Measurements from ENCODE around the gene CHIC1.
"Not testable (repeated sequence)": the region's sequence is repeated elsewhere in the genome, so short reads cannot be mapped to it uniquely, and the experiment has no call there.

Gene CHIC1

DNA sequence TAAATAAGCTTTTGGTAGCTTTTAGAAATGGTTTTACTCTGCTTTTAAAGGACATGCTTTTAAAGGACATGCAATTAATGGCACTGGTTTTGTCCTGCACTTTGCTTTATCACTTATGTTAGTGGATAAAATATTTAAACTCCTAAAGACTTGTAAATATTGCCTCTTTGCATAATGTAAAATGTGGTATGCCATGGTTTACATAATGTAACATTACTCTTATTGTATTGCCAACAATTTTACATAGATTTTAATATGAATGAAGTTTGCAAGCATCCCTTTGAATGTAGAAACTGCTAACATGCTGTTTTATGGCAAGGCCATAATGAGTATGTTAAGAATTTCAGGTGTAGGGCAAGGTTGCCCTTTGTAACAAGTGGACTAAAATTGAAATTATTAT, 118.4 kb downstream of the CHIC1 start:
- Histone ChIP-seq H3K9ac (ENCODE audit: low read length) (no peak overlapping the region), H3K9me3 (ENCODE audit: low read length) (no peaks in the 10 kb centered on the region), H3K4me1 (ENCODE audit: insufficient read depth, low read length, severe bottlenecking) (no peaks in the 10 kb centered on the region), H3K36me3 (ENCODE audit: insufficient read depth, low read length) (no peaks in the 10 kb centered on the region), H3K27me3 (ENCODE audit: insufficient read depth, low read length) (no peaks in the 10 kb centered on the region), H3K79me2 (ENCODE audit: insufficient read depth, low read length) (no peaks in the 10 kb centered on the region), H3F3A (ENCODE audit: insufficient read depth, low read length) (no peaks in the 10 kb centered on the region), H2AFZ (ENCODE audit: low read length) (no peak overlapping the region), H4K20me1 (ENCODE audit: insufficient read depth, low read length) (no peaks in the 10 kb centered on the region), H3K27ac (ENCODE audit: low read depth, low read length, poor library complexity, severe bottlenecking) (no peak overlapping the region), H3K4me2 (ENCODE audit: low read length) (no peak overlapping the region), H3K4me3 (ENCODE audit: low read depth, low read length, poor library complexity, severe bottlenecking) (no peak overlapping the region), H3K9me2 (ENCODE audit: low read depth, low read length) (no peaks in the 10 kb centered on the region)
- no peak for TF ChIP-seq EZH2 (IDR thresholded peaks at IDR 0.05; ENCODE audit: borderline replicate concordance, low read length)
- TF ChIP-seq, protein P1, sequence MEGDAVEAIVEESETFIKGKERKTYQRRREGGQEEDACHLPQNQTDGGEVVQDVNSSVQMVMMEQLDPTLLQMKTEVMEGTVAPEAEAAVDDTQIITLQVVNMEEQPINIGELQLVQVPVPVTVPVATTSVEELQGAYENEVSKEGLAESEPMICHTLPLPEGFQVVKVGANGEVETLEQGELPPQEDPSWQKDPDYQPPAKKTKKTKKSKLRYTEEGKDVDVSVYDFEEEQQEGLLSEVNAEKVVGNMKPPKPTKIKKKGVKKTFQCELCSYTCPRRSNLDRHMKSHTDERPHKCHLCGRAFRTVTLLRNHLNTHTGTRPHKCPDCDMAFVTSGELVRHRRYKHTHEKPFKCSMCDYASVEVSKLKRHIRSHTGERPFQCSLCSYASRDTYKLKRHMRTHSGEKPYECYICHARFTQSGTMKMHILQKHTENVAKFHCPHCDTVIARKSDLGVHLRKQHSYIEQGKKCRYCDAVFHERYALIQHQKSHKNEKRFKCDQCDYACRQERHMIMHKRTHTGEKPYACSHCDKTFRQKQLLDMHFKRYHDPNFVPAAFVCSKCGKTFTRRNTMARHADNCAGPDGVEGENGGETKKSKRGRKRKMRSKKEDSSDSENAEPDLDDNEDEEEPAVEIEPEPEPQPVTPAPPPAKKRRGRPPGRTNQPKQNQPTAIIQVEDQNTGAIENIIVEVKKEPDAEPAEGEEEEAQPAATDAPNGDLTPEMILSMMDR (IDR thresholded peaks at IDR 0.05; ENCODE audit: low read length), result no peak

DNA sequence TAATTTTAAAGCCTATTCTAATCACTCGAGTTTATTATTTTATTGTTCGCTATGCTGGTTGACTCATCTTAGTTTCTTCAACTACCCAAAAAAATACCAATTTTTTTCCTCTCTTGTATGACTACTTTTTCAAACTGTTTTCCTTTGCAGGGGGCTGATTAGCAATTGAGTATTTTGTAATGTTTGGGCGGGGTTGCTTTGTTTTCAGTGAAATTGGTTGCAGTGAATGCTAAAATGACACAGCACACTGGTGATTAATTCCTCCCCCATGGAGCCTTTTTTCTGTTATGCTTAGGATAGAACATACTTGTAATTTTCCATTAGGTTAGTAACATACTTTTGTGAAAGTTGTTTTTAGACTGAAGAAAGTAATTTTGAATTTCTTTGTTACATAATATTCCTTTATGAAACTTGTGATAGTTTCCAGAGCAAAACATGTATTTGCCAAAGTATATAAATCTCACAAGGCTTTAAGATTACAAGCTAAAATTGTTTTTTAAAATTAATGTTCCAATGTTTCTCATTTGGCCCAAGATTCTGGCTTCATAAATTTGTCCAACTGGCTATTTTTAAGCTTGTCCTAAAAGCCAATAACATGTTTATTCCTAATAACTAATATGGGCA, 120.4 kb downstream of the CHIC1 start:
- no peaks in the 10 kb centered on the region for H3K9me3 ChIP-seq (ENCODE audit: low read length)

DNA sequence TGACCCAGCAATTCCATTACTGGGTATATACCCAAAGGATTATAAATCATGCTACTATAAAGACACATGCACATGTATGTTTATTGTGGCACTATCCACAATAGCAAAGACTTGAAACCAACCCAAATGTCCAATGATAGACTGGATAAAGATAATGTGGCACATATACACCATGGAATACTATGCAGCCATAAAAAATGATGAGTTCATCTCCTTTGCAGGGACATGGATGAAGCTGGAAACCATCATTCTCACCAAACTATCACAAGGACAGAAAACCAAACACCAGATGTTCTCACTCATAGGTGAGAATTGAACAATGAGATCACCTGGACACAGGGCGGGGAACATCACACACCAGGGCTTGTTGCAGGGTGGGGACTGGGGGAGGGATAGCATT, 144.0 kb downstream of the CHIC1 start:
- H3K9me2 ChIP-seq (ENCODE audit: low read depth, low read length); H3K4me2 ChIP-seq (ENCODE audit: low read length); H4K20me1 ChIP-seq (ENCODE audit: insufficient read depth, low read length); H3K36me3 ChIP-seq (ENCODE audit: insufficient read depth, low read length); H3K27ac ChIP-seq (ENCODE audit: low read depth, low read length, poor library complexity, severe bottlenecking); H3K79me2 ChIP-seq (ENCODE audit: insufficient read depth, low read length); H3K4me3 ChIP-seq (ENCODE audit: low read depth, low read length, poor library complexity, severe bottlenecking); H3K9me3 ChIP-seq (ENCODE audit: low read length); H3K27me3 ChIP-seq (ENCODE audit: insufficient read depth, low read length); H3K4me1 ChIP-seq (ENCODE audit: insufficient read depth, low read length, severe bottlenecking); H3F3A ChIP-seq (ENCODE audit: insufficient read depth, low read length); H3K9ac ChIP-seq (ENCODE audit: low read length); H2AFZ ChIP-seq (ENCODE audit: low read length): not testable (repeated sequence)

More for the DNA sequence above, 120.4 kb downstream of the CHIC1 start:
- no peak overlapping the region for H3K27ac ChIP-seq (ENCODE audit: low read depth, low read length, poor library complexity, severe bottlenecking)
- no peaks in the 10 kb centered on the region for H3F3A ChIP-seq (ENCODE audit: insufficient read depth, low read length)
- no peaks in the 10 kb centered on the region for H3K36me3 ChIP-seq (ENCODE audit: insufficient read depth, low read length)
- no peaks in the 10 kb centered on the region for H3K4me1 ChIP-seq (ENCODE audit: insufficient read depth, low read length, severe bottlenecking)
- H3K27me3 ChIP-seq (ENCODE audit: insufficient read depth, low read length), result no peaks in the 10 kb centered on the region
- no peak overlapping the region for H3K9ac ChIP-seq (ENCODE audit: low read length)
- H3K4me3 ChIP-seq (ENCODE audit: low read depth, low read length, poor library complexity, severe bottlenecking), result no peak overlapping the region
- no peaks in the 10 kb centered on the region for H4K20me1 ChIP-seq (ENCODE audit: insufficient read depth, low read length)
- H3K79me2 ChIP-seq (ENCODE audit: insufficient read depth, low read length), result no peaks in the 10 kb centered on the region
- no peak overlapping the region for H2AFZ ChIP-seq (ENCODE audit: low read length)
- no peaks in the 10 kb centered on the region for H3K9me2 ChIP-seq (ENCODE audit: low read depth, low read length)
- H3K4me2 ChIP-seq (ENCODE audit: low read length), result no peak overlapping the region
- TF ChIP-seq, protein P1 (IDR thresholded peaks at IDR 0.05; ENCODE audit: low read length), result no peak
- no peak for TF ChIP-seq EZH2 (IDR thresholded peaks at IDR 0.05; ENCODE audit: borderline replicate concordance, low read length)

DNA sequence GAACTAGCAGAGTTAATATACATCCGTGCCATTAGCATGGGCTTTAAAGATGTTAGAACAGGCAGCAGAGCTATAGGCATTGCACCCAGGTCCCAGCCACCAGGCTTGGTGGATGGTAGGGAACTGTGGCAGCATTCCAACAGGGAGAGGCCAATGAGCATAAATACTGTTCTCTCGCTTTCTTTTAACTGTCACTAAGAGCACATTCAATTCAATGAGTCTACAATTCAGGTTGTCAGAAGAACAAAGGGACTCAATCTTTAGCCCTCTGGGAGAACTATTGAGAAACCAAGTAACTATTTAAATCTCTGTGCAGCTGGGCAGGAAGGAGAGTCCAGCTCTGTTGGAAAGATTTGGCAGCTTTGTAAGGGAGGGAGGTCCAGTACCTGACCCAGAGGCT, 165.6 kb downstream of the CHIC1 start:
- Histone ChIP-seq H3K4me2 (ENCODE audit: low read length) (no peak overlapping the region), H2AFZ (ENCODE audit: low read length) (no peak overlapping the region), H3K27ac (ENCODE audit: low read depth, low read length, poor library complexity, severe bottlenecking) (no peak overlapping the region), H3K27me3 (ENCODE audit: insufficient read depth, low read length) (no peaks in the 10 kb centered on the region), H3K9ac (ENCODE audit: low read length) (no peak overlapping the region), H3K9me2 (ENCODE audit: low read depth, low read length) (no peaks in the 10 kb centered on the region), H3K4me1 (ENCODE audit: insufficient read depth, low read length, severe bottlenecking) (no peaks in the 10 kb centered on the region), H3K36me3 (ENCODE audit: insufficient read depth, low read length) (no peaks in the 10 kb centered on the region), H3K4me3 (ENCODE audit: low read depth, low read length, poor library complexity, severe bottlenecking) (no peak overlapping the region), H3K79me2 (ENCODE audit: insufficient read depth, low read length) (no peaks in the 10 kb centered on the region), H3K9me3 (ENCODE audit: low read length) (no peaks in the 10 kb centered on the region), H4K20me1 (ENCODE audit: insufficient read depth, low read length) (no peaks in the 10 kb centered on the region), H3F3A (ENCODE audit: insufficient read depth, low read length) (no peaks in the 10 kb centered on the region)
- TF ChIP-seq, protein P1 (IDR thresholded peaks at IDR 0.05; ENCODE audit: low read length), result no peak

All from OCI-LY1 (cell line).